GM12878 (cell line): ENCODE data around the gene GKN2. TPM values are rescaled to one million over a fixed set of nuclear protein-coding genes. Genes with fewer than 3 reads are reported as not detected.

Source experiments
- ATAC-seq: fragments of 200-7000 bp; cut with Tn5 transposase; 3 replicates; pipeline ENCODE4 v1.9.1; 2020; ENCODE audit warnings: mild to moderate bottlenecking, moderate library complexity
- BruUV-seq: library from RNA; stranded (reverse); fragments of 400-500 nt; replicated peaks from 2 replicates; lab custom pipeline; 2021; lab: Mats Ljungman, UMichigan
- CTCF ChIA-PET: fragments of 300-600 bp; sonication (Branson Sonifier 250); formaldehyde crosslinking; extraction: SDS; loops from one replicate; lab custom pipeline; 2021; ENCODE audit warnings: inconsistent platforms; lab: Yijun Ruan, JAX
- POLR2A ChIA-PET: fragments of 350-600 bp; formaldehyde crosslinking; extraction: SDS; loops from one replicate; lab custom pipeline; 2021; ENCODE audit warnings: inconsistent platforms; lab: Charles Lee
- RAD21 ChIA-PET: fragments of 300-600 bp; sonication (Branson Sonifier 250); formaldehyde crosslinking; loops from one replicate; lab custom pipeline; 2023; ENCODE audit warnings: antibody characterized with exemption; ENCODE audit not compliant: unreplicated experiment; lab: Charles Lee
- SMC1A ChIA-PET: fragments of 300-600 bp; sonication (Branson Sonifier 250); formaldehyde crosslinking; loops from one replicate; lab custom pipeline; 2023; ENCODE audit not compliant: unreplicated experiment, uncharacterized antibody; lab: Charles Lee
- DNase-seq: peaks from one replicate; pipeline ENCODE4 v3.0.0-alpha.2; 2011; ENCODE audit warnings: low read depth, low spot score
- FAIRE-seq: peaks from 3 replicates; lab custom pipeline; 2011; peaks lifted over from hg19 to GRCh38; lab: Jason Lieb, UNC
- H2AFZ ChIP-seq: 2 replicates; pipeline ENCODE4 v1.6.0; 2011; ENCODE audit warnings: low read depth, low read length, control low read depth; ENCODE audit not compliant: control insufficient read depth
- H3K27ac ChIP-seq: 2 replicates; pipeline ENCODE4 v1.5.1; 2011; ENCODE audit warnings: control low read depth; ENCODE audit not compliant: control insufficient read depth, insufficient read depth
- H3K27me3 ChIP-seq, 2 experiments: replicated peaks in 1 of 2; 2 replicates each; pipeline versions ENCODE4 v1.6.0 to v1.6.1; 2011; ENCODE audit warnings: low read length in 1 of 2; ENCODE audit not compliant: control insufficient read depth in 2 of 2, insufficient read depth in 2 of 2
- H3K36me3 ChIP-seq, 2 experiments: 2 replicates each; pipeline ENCODE4 v1.5.1; 2011; ENCODE audit warnings: low read length in 1 of 2; ENCODE audit not compliant: control insufficient read depth in 2 of 2, insufficient read depth in 2 of 2
- H3K4me1 ChIP-seq: 2 replicates; pipeline ENCODE4 v1.6.1; 2011; ENCODE audit warnings: mild to moderate bottlenecking, low read length, moderate library complexity, mixed read lengths; ENCODE audit not compliant: control insufficient read depth, insufficient read depth
- H3K4me2 ChIP-seq: 2 replicates; pipeline ENCODE4 v1.6.0; 2011; ENCODE audit warnings: control low read depth; ENCODE audit not compliant: control insufficient read depth, insufficient read depth
- H3K4me3 ChIP-seq: fragments of 200-600 bp; sonication (generic); 2 replicates; pipeline ENCODE4 v1.5.1; 2016
- H3K79me2 ChIP-seq: 2 replicates; pipeline ENCODE4 v1.6.0; 2011; ENCODE audit warnings: low read length; ENCODE audit not compliant: control insufficient read depth, insufficient read depth
- H3K9ac ChIP-seq: 2 replicates; pipeline ENCODE4 v1.8.0; 2011; ENCODE audit warnings: low read length, control low read depth, mixed read lengths; ENCODE audit not compliant: control insufficient read depth, insufficient read depth
- H3K9me3 ChIP-seq: replicated peaks from 3 replicates; pipeline ENCODE4 v1.5.1; 2011; ENCODE audit warnings: mild to moderate bottlenecking, low read length; ENCODE audit not compliant: control insufficient read depth, insufficient read depth
- H4K20me1 ChIP-seq: 2 replicates; pipeline ENCODE4 v1.6.0; 2011; ENCODE audit not compliant: control insufficient read depth, insufficient read depth
- FOS ChIP-seq: IDR thresholded peaks from 3 replicates; pipeline ENCODE4 v1.6.1; 2011; ENCODE audit warnings: borderline replicate concordance; ENCODE audit not compliant: insufficient read length; ENCODE audit errors: extremely low read depth
- FOXK2 ChIP-seq: fragments of 450-650 bp; IDR thresholded peaks from 2 replicates; pipeline ENCODE4 v1.6.1; 2017; ENCODE audit warnings: mild to moderate bottlenecking, moderate library complexity
- HDGF ChIP-seq: fragments of 450-650 bp; IDR thresholded peaks from 2 replicates; pipeline ENCODE4 v1.6.1; 2016; ENCODE audit warnings: antibody characterized with exemption
- NBN ChIP-seq: fragments of 450-650 bp; IDR thresholded peaks from 2 replicates; pipeline ENCODE4 v1.6.1; 2016
- RAD51 ChIP-seq: fragments of 450-650 bp; IDR thresholded peaks from 2 replicates; pipeline ENCODE4 v1.6.1; 2016; ENCODE audit warnings: moderate library complexity, mild to moderate bottlenecking, inconsistent platforms
- RB1 ChIP-seq: fragments of 450-650 bp; formaldehyde crosslinking; IDR thresholded peaks from 2 replicates; pipeline ENCODE4 v1.6.1; 2017; ENCODE audit warnings: mild to moderate bottlenecking, borderline replicate concordance
- RELA ChIP-seq: fragments of 450-650 bp; IDR thresholded peaks from 2 replicates; pipeline ENCODE4 v1.8.0; 2014; ENCODE audit warnings: borderline replicate concordance; ENCODE audit not compliant: partially characterized antibody
- SMARCA5 ChIP-seq: fragments of 450-650 bp; IDR thresholded peaks from 2 replicates; pipeline ENCODE4 v1.6.1; 2017; ENCODE audit warnings: mild to moderate bottlenecking
- SREBF1 ChIP-seq: IDR thresholded peaks from 2 replicates; pipeline ENCODE4 v1.6.1; 2012; ENCODE audit warnings: mild to moderate bottlenecking, low read length
- TCF12 ChIP-seq: IDR thresholded peaks from 2 replicates; pipeline ENCODE4 v1.6.1; 2011; ENCODE audit warnings: low read depth, mild to moderate bottlenecking, low read length
- ZNF24 ChIP-seq: fragments of 450-650 bp; IDR thresholded peaks from 2 replicates; pipeline ENCODE4 v1.6.1; 2017; ENCODE audit warnings: antibody characterized with exemption, mild to moderate bottlenecking
- ZNF622 ChIP-seq: fragments of 450-650 bp; IDR thresholded peaks from 2 replicates; pipeline ENCODE4 v1.6.1; 2017; ENCODE audit warnings: mild to moderate bottlenecking, inconsistent platforms
- WGBS: methylation state at CpG from one replicate; pipeline ENCODE4 v1.1.6; 2016; ENCODE audit warnings: low lambda C conversion rate; ENCODE audit not compliant: insufficient replicate concordance, insufficient coverage; ENCODE audit errors: missing lambda C conversion rate; 5-methylcytosine and 5-hydroxymethylcytosine counted together
- in situ Hi-C: fragments of 300-500 bp; cut with MboI; formaldehyde crosslinking; loops from 9 replicates; pipeline ENCODE4 v1.14.3; 2018; ENCODE audit warnings: mixed read lengths
- intact Hi-C: fragments of 100-400 bp; cut with micrococcal nuclease; formaldehyde crosslinking; loops from one replicate; pipeline ENCODE4 v1.14.2; 2022; ENCODE audit not compliant: unreplicated experiment
- polyA plus RNA-seq, 11 experiments: library from polyadenylated mRNA; depleted of rRNA in 4 of 11; unstranded in 6 of 11; stranded (reverse) in 5 of 11; fragments of >200 nt; fragmentation: Nextera tagmentation in 4 of 11; fragmentation: Illumina TruSeq in 1 of 11; extraction: Ambion mirVana in 4 of 11; extraction: Trizol in 1 of 11; gene quantifications; 1 replicate in 1 of 11; 2 replicates in 10 of 11; pipeline versions ENCODE4 v1.2.1 to v1.2.3, GENCODE V29; 2011 to 2016; ENCODE audit warnings: inconsistent platforms in 2 of 11, missing spikeins in 2 of 11, low read depth in 1 of 11
- total RNA-seq, 4 experiments: library from RNA; depleted of rRNA in 3 of 4; stranded (reverse); fragments of >200 nt in 3 of 4; fragmentation: Illumina TruSeq in 1 of 4; extraction: Trizol in 1 of 4; gene quantifications; 2 replicates each; pipeline versions ENCODE4 v1.2.1 to v1.2.3, GENCODE V29; 2013 to 2021
- TF ChIP-seq, protein P1 (sequence below): fragments of 450-650 bp; IDR thresholded peaks from 2 replicates; pipeline ENCODE4 v1.6.1; 2018; ENCODE audit warnings: mild to moderate bottlenecking, low read depth, moderate library complexity; ENCODE audit not compliant: partially characterized antibody
- TF ChIP-seq, protein P2 (sequence below): fragments of 150-350 bp; IDR thresholded peaks from 2 replicates; pipeline ENCODE4 v1.6.1; 2016; ENCODE audit warnings: low read depth, low read length

Gene GKN2
- total and polyA plus RNA-seq, 10 of the 15 experiments (the other 5 are each of a cell fraction or from before 2014, with no cell fraction given) = not detected

DNA sequence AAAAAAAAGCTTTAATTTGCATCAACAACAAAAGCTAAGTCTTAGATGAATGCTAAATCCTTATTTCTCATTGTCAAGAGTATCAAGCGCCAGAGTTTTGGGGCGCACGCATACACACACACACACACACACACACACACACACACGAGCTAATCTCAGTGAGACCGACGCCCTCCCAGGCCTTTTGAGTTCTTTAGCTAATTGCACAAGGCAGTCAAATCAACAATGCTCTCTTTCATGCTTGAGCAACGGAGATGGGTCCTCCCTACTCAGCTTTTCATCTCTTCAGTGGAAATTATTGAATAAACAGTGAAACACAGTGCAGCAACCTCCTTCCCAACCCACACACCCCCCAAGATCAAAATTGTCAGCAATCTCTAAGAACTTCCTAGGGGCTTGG, 41.0 kb upstream of the GKN2 start:
- no peaks in the 10 kb centered on the region for H3K79me2 ChIP-seq
- ChIA-PET POLR2A (interaction anchor here (1.2 kb wide), 1 partner anchor 10 kb away, joined by 3 read pairs; no protein-coding TSS in a partner anchor), CTCF (interaction anchor here (0.6 to 1.4 kb wide), 2 partner anchors 9 to 56 kb away, joined by 3 to 4 read pairs; no protein-coding TSS in a partner anchor), RAD21 (no interaction called here), SMC1A (no interaction called here)
- H3K4me1 ChIP-seq = no peaks in the 10 kb centered on the region
- intact Hi-C loops = no loop called here
- no peak for DNase-seq
- no peak for FAIRE-seq
- ATAC-seq = no peak
- no peak overlapping the region for H3K27ac ChIP-seq
- no TSS peak for BruUV-seq
- no peak overlapping the region for H3K9ac ChIP-seq
- H3K4me2 ChIP-seq = no peak overlapping the region
- no peak overlapping the region for H2AFZ ChIP-seq
- no peaks in the 10 kb centered on the region for H3K9me3 ChIP-seq
- in situ Hi-C loops = no loop called here
- WGBS = 39% methylated on average over 7 of the region's 7 CpGs
- H3K36me3 ChIP-seq = no peaks in the 10 kb centered on the region
- no peak overlapping the region for H3K4me3 ChIP-seq
- no peaks in the 10 kb centered on the region; a peak in 1 of 4 replicates for H3K27me3 ChIP-seq
- TF ChIP-seq RELA = no peak
- no peak for TF ChIP-seq FOS
- TF ChIP-seq RAD51 = no peak
- TF ChIP-seq SMARCA5 = no peak
- no peak for TF ChIP-seq NBN
- TF ChIP-seq, protein P1, sequence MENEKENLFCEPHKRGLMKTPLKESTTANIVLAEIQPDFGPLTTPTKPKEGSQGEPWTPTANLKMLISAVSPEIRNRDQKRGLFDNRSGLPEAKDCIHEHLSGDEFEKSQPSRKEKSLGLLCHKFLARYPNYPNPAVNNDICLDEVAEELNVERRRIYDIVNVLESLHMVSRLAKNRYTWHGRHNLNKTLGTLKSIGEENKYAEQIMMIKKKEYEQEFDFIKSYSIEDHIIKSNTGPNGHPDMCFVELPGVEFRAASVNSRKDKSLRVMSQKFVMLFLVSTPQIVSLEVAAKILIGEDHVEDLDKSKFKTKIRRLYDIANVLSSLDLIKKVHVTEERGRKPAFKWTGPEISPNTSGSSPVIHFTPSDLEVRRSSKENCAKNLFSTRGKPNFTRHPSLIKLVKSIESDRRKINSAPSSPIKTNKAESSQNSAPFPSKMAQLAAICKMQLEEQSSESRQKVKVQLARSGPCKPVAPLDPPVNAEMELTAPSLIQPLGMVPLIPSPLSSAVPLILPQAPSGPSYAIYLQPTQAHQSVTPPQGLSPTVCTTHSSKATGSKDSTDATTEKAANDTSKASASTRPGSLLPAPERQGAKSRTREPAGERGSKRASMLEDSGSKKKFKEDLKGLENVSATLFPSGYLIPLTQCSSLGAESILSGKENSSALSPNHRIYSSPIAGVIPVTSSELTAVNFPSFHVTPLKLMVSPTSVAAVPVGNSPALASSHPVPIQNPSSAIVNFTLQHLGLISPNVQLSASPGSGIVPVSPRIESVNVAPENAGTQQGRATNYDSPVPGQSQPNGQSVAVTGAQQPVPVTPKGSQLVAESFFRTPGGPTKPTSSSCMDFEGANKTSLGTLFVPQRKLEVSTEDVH = no peak
- TF ChIP-seq ZNF24 = no peak
- no peak for TF ChIP-seq FOXK2
- no peak for TF ChIP-seq SREBF1
- no peak for TF ChIP-seq HDGF
- TF ChIP-seq, protein P2, sequence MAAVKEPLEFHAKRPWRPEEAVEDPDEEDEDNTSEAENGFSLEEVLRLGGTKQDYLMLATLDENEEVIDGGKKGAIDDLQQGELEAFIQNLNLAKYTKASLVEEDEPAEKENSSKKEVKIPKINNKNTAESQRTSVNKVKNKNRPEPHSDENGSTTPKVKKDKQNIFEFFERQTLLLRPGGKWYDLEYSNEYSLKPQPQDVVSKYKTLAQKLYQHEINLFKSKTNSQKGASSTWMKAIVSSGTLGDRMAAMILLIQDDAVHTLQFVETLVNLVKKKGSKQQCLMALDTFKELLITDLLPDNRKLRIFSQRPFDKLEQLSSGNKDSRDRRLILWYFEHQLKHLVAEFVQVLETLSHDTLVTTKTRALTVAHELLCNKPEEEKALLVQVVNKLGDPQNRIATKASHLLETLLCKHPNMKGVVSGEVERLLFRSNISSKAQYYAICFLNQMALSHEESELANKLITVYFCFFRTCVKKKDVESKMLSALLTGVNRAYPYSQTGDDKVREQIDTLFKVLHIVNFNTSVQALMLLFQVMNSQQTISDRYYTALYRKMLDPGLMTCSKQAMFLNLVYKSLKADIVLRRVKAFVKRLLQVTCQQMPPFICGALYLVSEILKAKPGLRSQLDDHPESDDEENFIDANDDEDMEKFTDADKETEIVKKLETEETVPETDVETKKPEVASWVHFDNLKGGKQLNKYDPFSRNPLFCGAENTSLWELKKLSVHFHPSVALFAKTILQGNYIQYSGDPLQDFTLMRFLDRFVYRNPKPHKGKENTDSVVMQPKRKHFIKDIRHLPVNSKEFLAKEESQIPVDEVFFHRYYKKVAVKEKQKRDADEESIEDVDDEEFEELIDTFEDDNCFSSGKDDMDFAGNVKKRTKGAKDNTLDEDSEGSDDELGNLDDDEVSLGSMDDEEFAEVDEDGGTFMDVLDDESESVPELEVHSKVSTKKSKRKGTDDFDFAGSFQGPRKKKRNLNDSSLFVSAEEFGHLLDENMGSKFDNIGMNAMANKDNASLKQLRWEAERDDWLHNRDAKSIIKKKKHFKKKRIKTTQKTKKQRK = no peak
- no peak for TF ChIP-seq TCF12
- no peak for TF ChIP-seq ZNF622
- TF ChIP-seq RB1 = no peak
- no peaks in the 10 kb centered on the region for H4K20me1 ChIP-seq
